Prostate gland (tissue), 2 donors: Measurements from ENCODE around the gene ZMYM1.
"Not testable (repeated sequence)": the region's sequence is repeated elsewhere in the genome, so short reads cannot be mapped to it uniquely, and the experiment has no call there.

ENCODE experiments used
- CTCF ChIP-seq, 4 experiments: fragments of 200-600 bp in 2 of 4; fragments of 450-650 bp in 2 of 4; sonication (generic) in 2 of 4; IDR thresholded peaks; 1 replicate in 3 of 4; 2 replicates in 1 of 4; pipeline ENCODE4 v1.5.1; 2016 to 2019; ENCODE audit warnings: antibody characterized with exemption in 4 of 4, mild to moderate bottlenecking in 2 of 4, moderate library complexity in 2 of 4
- POLR2A ChIP-seq: fragments of 450-650 bp; IDR thresholded peaks from one replicate; pipeline ENCODE4 v1.6.1; 2016; ENCODE audit warnings: antibody characterized with exemption, mild to moderate bottlenecking
- POLR2AphosphoS5 ChIP-seq: sonication (generic); formaldehyde crosslinking; IDR thresholded peaks from one replicate; pipeline ENCODE4 v1.6.1; 2017; ENCODE audit warnings: antibody characterized with exemption

GRCh38 chr1:35054282-35054681, 24.9 kb upstream of the ZMYM1 start:
- TF ChIP-seq POLR2AphosphoS5; CTCF (IDR thresholded peaks at IDR 0.05); POLR2A: not testable (repeated sequence)
